Smooth muscle cell (in vitro differentiated cells): ENCODE data around the gene MYPOP. TPM values are rescaled to one million over a fixed set of nuclear protein-coding genes. Genes with fewer than 3 reads are reported as not detected.

Experiments used
- DNase-seq: peaks from one replicate; lab custom pipeline; 2025; ENCODE audit not compliant: unreplicated experiment; lab: John Stamatoyannopoulos, UW
- H2AFZ ChIP-seq: fragments of 200-600 bp; sonication (generic); 2 replicates; pipeline ENCODE4 v1.6.0; 2016; ENCODE audit warnings: antibody characterized with exemption, low read depth, mild to moderate bottlenecking
- H3F3A ChIP-seq: fragments of 200-600 bp; sonication (generic); 2 replicates; pipeline ENCODE4 v1.6.0; 2017; ENCODE audit warnings: antibody characterized with exemption, low read depth
- H3K27ac ChIP-seq: fragments of 200-600 bp; sonication (generic); 2 replicates; pipeline ENCODE4 v1.5.1; 2016; ENCODE audit warnings: low read depth, mild to moderate bottlenecking
- H3K27me3 ChIP-seq: fragments of 200-600 bp; sonication (generic); 2 replicates; pipeline ENCODE4 v1.6.1; 2016; ENCODE audit warnings: low read depth, mild to moderate bottlenecking
- H3K36me3 ChIP-seq: fragments of 200-600 bp; sonication (generic); 2 replicates; pipeline ENCODE4 v1.5.1; 2016; ENCODE audit warnings: low read depth
- H3K4me1 ChIP-seq: fragments of 200-600 bp; sonication (generic); 2 replicates; pipeline ENCODE4 v1.5.1; 2016; ENCODE audit warnings: low read depth
- H3K4me2 ChIP-seq: fragments of 200-600 bp; sonication (generic); 2 replicates; pipeline ENCODE4 v1.6.0; 2016; ENCODE audit warnings: mild to moderate bottlenecking
- H3K4me3 ChIP-seq: fragments of 200-600 bp; sonication (generic); 2 replicates; pipeline ENCODE4 v1.5.1; 2016; ENCODE audit warnings: mild to moderate bottlenecking
- H3K79me2 ChIP-seq: fragments of 200-600 bp; sonication (generic); 2 replicates; pipeline ENCODE4 v1.6.0; 2016; ENCODE audit warnings: low read depth, mild to moderate bottlenecking
- H3K9ac ChIP-seq: fragments of 200-600 bp; sonication (generic); 2 replicates; pipeline ENCODE4 v1.6.0; 2016; ENCODE audit warnings: low read depth
- H3K9me3 ChIP-seq: fragments of 200-600 bp; sonication (generic); replicated peaks from 2 replicates; pipeline ENCODE4 v1.5.1; 2016; ENCODE audit warnings: low read depth
- H4K20me1 ChIP-seq: fragments of 200-600 bp; sonication (generic); 2 replicates; pipeline ENCODE4 v1.6.0; 2016; ENCODE audit warnings: low read depth
- CTCF ChIP-seq: fragments of 200-600 bp; sonication (generic); IDR thresholded peaks from 2 replicates; pipeline ENCODE4 v1.5.1; 2017; ENCODE audit warnings: borderline replicate concordance, mild to moderate bottlenecking, antibody characterized with exemption; ENCODE audit not compliant: insufficient read depth, poor library complexity, severe bottlenecking
- WGBS: methylation state at CpG from one replicate; pipeline ENCODE4 v1.1.7; 2016; ENCODE audit warnings: low lambda C conversion rate; 5-methylcytosine and 5-hydroxymethylcytosine counted together
- polyA plus RNA-seq: library from polyadenylated mRNA; unstranded; fragments of >200 nt; fragmentation: Nextera tagmentation; extraction: Ambion mirVana; gene quantifications from 2 replicates; pipeline ENCODE4 v1.2.1, GENCODE V29; 2016
- total RNA-seq: library from RNA; depleted of rRNA; stranded (reverse); fragments of >200 nt; gene quantifications from 2 replicates; pipeline ENCODE4 v1.2.3, GENCODE V29; 2014

Gene MYPOP
- total and polyA plus RNA-seq, 2 experiments from 2014 or later = 1.6 to 2.1 TPM

DNA sequence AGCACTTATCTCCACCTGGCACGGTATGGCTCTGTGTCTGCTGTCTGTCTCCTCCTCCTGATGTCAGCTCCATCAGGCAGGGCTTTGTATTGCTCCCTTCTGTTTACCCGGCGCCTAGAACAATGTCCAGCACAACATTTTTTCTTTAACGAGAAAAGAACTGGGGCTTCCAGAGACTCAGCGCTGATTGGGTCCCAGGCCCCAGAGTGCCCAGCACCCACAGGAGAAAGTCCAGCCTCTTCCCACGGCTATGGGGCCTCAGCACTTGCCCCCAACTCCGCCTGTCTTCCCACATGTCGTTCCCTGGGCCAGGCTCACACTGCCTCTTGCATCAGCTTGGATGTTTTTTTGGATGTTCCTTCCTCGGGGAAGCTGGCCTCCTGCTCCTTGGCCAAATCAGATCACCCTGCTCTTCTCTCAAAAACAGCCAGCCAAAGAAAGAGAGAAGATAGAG, 6.9 kb downstream of the MYPOP start:
- H3K4me3 ChIP-seq = no peak overlapping the region
- no peaks in the 10 kb centered on the region for H3K36me3 ChIP-seq
- H2AFZ ChIP-seq = no peak overlapping the region
- H4K20me1 ChIP-seq = peaks cover 10% of the 10 kb centered on the region
- no peaks in the 10 kb centered on the region for H3K27me3 ChIP-seq
- no peaks in the 10 kb centered on the region for H3K9me3 ChIP-seq
- peaks cover 9% of the 10 kb centered on the region for H3K79me2 ChIP-seq
- 91% methylated on average over 9 of the region's 9 CpGs for WGBS
- no peak for DNase-seq
- H3K27ac ChIP-seq = no peak overlapping the region
- no peak overlapping the region for H3K9ac ChIP-seq
- H3K4me2 ChIP-seq = no peak overlapping the region
- no peaks in the 10 kb centered on the region for H3F3A ChIP-seq
- no peak for TF ChIP-seq CTCF
- H3K4me1 ChIP-seq = no peaks in the 10 kb centered on the region

- Histone ChIP-seq H3K4me3 (no peak overlapping the region), H3K27ac (no peak overlapping the region), H3K9ac (no peak overlapping the region), H3K36me3 (no peaks in the 10 kb centered on the region), H3K4me1 (peaks cover 5% of the 10 kb centered on the region), H3K4me2 (no peak overlapping the region), H3K27me3 (no peaks in the 10 kb centered on the region), H2AFZ (no peak overlapping the region), H3K79me2 (no peaks in the 10 kb centered on the region), H3K9me3 (no peaks in the 10 kb centered on the region), H3F3A (peaks cover 8% of the 10 kb centered on the region), H4K20me1 (no peaks in the 10 kb centered on the region)
- TF ChIP-seq CTCF = no peak
- no peak for DNase-seq
- 98% methylated on average over 10 of the region's 17 CpGs for WGBS
Measured at GRCh38 chr19:45890877-45891276, 11.5 kb downstream of the MYPOP start.

DNA sequence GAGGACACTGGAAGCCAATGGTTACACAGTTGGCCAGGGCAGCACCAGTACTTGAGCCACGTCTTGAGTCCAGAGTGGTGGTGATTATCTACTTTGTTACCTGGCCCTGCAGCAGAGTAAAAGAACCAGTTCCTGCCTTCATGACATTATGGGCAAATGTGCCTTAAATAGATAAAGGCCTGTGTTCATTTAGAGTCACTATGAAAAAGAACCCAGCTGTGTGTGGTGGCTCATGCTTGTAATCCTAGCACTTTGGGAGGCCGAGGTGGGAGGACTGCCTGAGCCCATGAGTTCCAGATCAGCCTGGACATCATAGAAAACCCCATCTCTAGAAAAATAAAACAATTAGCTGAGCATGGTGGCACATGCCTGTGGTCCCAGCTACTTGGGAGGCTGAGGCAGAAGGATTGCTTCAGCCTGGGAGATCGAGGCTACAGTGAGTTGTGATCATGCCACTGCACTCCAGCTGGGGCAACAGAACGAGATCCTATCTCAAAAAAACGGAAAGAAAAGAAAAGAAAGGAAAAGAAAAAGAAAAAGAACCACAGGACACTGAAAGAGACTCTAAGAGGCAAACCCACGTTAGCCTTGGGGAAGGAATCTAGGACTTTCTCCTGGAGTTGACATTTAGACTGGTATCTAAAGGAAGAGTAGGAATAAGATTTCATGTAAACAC, 13.1 kb downstream of the MYPOP start:
- H3K4me3 ChIP-seq = no peak overlapping the region
- H3K79me2 ChIP-seq = peaks cover 10% of the 10 kb centered on the region
- H3K9me3 ChIP-seq = no peaks in the 10 kb centered on the region
- WGBS = 83% methylated on average over 6 of the region's 6 CpGs
- no peak overlapping the region for H3K27ac ChIP-seq
- no peak for TF ChIP-seq CTCF
- no peak overlapping the region for H3K4me2 ChIP-seq
- H3K9ac ChIP-seq = no peak overlapping the region
- H3K36me3 ChIP-seq = no peaks in the 10 kb centered on the region
- no peak for DNase-seq
- peaks cover 8% of the 10 kb centered on the region for H3F3A ChIP-seq
- H2AFZ ChIP-seq = no peak overlapping the region
- H4K20me1 ChIP-seq = peaks cover 11% of the 10 kb centered on the region
- H3K27me3 ChIP-seq = no peaks in the 10 kb centered on the region
- peaks cover 10% of the 10 kb centered on the region for H3K4me1 ChIP-seq

DNA sequence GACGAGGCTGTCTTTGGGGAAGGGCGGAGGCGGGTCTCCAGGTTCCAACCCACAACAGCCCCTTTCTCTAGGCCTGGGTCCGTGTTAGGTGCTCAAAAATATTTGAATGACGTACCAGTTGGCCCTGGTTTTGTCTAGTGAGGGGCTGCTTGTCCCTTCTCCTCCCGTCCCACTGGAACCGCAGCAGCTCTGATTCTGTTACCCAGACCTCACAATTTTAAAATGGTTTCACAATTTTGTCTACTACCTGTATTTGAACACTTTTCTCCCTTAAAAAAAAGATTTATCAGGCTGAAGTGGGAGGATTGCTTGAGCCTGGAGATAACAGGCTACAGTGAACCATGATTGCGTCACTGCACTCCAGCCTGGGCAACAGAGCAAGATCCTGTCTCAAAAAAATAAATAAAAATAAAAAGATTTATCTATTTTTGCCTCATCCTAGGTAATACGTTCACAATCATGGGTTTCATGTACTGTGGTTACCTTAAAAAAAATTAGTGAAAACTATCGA, 15.2 kb downstream of the MYPOP start:
- Histone ChIP-seq H3F3A (peaks cover 8% of the 10 kb centered on the region), H3K4me2 (peak overlapping the region; percentile 89), H3K79me2 (peaks cover 18% of the 10 kb centered on the region), H3K27me3 (no peaks in the 10 kb centered on the region), H3K4me3 (peak overlapping the region; percentile 67), H3K27ac (peak overlapping the region; percentile 97), H3K9me3 (no peaks in the 10 kb centered on the region), H4K20me1 (peaks cover 23% of the 10 kb centered on the region), H3K36me3 (no peaks in the 10 kb centered on the region), H3K9ac (peak overlapping the region; percentile 97), H3K4me1 (peaks cover 19% of the 10 kb centered on the region), H2AFZ (peak overlapping the region; percentile 95)
- no peak for TF ChIP-seq CTCF
- 50% methylated on average over 10 of the region's 10 CpGs for WGBS
- DNase-seq = no peak
